GM12865 (cell line): ENCODE results near the gene SLC6A6.
A peak's percentile ranks its signal among the peaks of the same experiment; 100 is the strongest.

Experiments used
- DNase-seq: peaks from one replicate; pipeline ENCODE4 v3.0.0; 2010; ENCODE audit warnings: low read depth
- H3K4me3 ChIP-seq: 2 replicates; pipeline ENCODE4 v1.5.1; 2011; ENCODE audit warnings: mild to moderate bottlenecking, low read depth, low read length, control low read depth
- TF ChIP-seq, protein P1 (sequence below): IDR thresholded peaks from 2 replicates; pipeline ENCODE4 v1.5.1; 2011; ENCODE audit warnings: low read length, control low read depth, low read depth, inconsistent platforms; ENCODE audit not compliant: insufficient read depth; ENCODE audit errors: missing control alignments

The SLC6A6 gene

DNA sequence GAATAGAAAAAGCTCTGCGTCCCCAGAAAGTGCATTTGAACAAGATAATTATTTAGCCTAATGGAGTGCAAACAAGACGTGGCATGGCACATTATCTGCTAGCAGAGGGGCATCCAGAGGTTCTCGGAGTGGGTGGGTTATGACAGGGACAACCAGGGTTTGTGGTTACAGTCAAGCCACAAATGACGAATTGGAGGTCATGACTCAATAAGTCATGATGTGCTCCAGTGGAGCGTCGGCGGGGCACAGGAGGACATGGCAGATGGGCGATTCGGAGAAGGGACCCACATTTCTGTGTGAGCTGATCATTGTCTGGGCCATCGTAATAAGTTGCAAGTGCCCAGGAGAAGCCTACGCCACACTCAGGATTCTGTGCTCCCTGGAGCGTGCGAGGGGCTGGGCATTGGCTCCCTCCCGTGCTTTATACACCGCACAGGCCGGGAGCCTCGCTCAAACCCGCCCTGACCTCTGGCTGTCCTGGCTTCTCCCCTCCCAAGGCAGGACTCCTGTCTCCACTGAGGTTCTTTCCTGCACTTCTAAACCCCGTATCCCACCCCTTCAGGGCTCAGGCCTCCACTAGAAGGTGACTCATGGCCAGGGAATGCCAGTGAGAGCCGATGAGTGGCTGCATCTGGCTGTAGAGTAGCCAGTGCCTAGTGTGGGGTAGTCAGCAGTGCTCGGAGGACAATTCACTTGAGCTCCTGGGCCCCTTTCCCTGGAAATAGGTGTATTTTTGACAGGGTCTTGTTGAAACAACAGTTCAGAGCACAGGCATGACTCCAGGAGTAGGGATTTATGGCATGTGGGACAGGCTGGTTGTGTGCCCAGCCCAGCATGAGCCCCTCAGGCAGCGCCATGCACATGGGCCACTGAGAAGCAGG, 70.3 kb downstream of the SLC6A6 start:
- no peak overlapping the region for H3K4me3 ChIP-seq
- TF ChIP-seq, protein P1, sequence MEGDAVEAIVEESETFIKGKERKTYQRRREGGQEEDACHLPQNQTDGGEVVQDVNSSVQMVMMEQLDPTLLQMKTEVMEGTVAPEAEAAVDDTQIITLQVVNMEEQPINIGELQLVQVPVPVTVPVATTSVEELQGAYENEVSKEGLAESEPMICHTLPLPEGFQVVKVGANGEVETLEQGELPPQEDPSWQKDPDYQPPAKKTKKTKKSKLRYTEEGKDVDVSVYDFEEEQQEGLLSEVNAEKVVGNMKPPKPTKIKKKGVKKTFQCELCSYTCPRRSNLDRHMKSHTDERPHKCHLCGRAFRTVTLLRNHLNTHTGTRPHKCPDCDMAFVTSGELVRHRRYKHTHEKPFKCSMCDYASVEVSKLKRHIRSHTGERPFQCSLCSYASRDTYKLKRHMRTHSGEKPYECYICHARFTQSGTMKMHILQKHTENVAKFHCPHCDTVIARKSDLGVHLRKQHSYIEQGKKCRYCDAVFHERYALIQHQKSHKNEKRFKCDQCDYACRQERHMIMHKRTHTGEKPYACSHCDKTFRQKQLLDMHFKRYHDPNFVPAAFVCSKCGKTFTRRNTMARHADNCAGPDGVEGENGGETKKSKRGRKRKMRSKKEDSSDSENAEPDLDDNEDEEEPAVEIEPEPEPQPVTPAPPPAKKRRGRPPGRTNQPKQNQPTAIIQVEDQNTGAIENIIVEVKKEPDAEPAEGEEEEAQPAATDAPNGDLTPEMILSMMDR: no peak
- peak; percentile 35 for DNase-seq

DNA sequence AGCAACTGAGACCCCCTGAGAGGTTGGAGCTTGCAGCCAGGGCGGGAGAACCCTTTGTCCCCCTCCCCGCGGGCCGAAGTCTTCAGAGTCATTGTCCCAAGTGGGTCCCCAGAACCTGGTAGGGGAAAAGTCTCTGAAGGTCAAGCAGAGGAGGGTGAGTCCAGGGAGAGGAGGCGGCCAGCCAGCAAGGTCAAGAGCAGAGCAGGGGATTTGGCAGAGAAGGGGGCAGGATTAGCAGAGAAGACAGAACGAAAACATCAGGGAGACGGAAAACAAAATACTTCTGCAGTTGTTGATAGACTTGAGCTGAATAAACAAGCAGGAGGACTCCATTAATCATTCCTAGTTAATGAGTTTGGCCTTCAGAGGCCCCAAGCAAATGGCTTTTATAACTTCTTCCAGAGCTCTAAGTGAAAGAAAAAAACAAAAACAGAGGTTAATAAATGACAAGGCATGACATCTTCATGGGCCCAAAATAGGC, 71.0 kb downstream of the SLC6A6 start:
- TF ChIP-seq, protein P1: no peak
- no peak overlapping the region for H3K4me3 ChIP-seq
- DNase-seq: no peak

DNA sequence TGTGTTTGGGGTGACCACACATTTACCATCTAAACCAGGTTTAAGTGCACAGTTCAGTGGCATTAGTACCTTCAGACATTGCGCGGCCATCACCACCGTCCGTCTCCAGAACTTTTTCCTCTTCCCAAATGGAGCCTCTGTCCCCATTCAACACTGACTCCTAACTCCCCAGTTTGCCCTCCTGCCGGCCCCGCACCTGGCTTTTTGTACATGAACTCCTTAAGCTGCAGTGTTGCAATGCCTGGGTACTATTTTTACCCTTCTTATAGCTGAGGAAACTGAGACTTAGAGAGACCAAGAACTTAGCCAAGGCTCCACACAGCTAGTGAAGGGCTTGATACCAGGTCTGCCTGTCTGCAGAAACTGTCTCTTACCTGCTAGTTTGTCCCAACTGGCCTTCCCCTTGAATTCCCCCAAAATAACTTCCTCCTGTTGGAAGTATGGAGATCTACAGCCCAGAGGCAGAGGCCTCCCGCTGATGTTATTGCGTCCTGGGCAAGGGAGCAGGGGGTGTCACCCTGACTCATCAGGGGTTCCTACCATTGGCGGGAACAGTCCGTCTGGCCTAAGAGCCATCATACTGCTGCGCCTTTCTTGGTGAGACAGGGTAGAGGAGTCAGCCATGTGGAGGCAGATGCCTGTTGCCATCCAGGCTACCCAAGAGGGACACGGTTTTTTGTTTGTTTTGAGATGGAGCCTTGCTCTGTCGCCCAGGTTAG, 72.1 kb downstream of the SLC6A6 start:
- DNase-seq: no peak

GRCh38 chr3:14475621-14476020, 73.2 kb downstream of the SLC6A6 start:
- TF ChIP-seq, protein P1: no peak
- no peak for DNase-seq
- no peak overlapping the region for H3K4me3 ChIP-seq

More for the DNA sequence above, 72.1 kb downstream of the SLC6A6 start:
- H3K4me3 ChIP-seq: no peak overlapping the region
- TF ChIP-seq, protein P1: no peak

- DNase-seq: no peak
- H3K4me3 ChIP-seq: no peak overlapping the region
- TF ChIP-seq, protein P1: no peak
These were observed 74.3 kb downstream of the SLC6A6 start for GRCh38 chr3:14476583-14477265.

GRCh38 chr3:14477311-14477935, 75.0 kb downstream of the SLC6A6 start:
- no peak for DNase-seq

More at GRCh38 chr3:14477311-14477935, 75.0 kb downstream of the SLC6A6 start:
- H3K4me3 ChIP-seq: no peak overlapping the region
- TF ChIP-seq, protein P1: no peak
